HepG2 (cell line): ENCODE results near the gene ME2. TPM values are rescaled to one million over a fixed set of nuclear protein-coding genes. Genes with fewer than 3 reads are reported as not detected.

Experiments used
- ATAD3A ChIP-seq: sonication (generic); formaldehyde crosslinking; IDR thresholded peaks from 2 replicates; pipeline ENCODE4 v1.4.0; 2020; ENCODE audit warnings: missing genetic modification reagents
- ATF5 ChIP-seq: sonication (generic); formaldehyde crosslinking; IDR thresholded peaks from 2 replicates; pipeline ENCODE4 v1.4.0; 2020; ENCODE audit warnings: mild to moderate bottlenecking, low read depth, missing genetic modification reagents
- BCLAF1 ChIP-seq: fragments of 450-650 bp; IDR thresholded peaks from 2 replicates; pipeline ENCODE4 v1.6.1; 2017; ENCODE audit warnings: mild to moderate bottlenecking
- CENPBD1 ChIP-seq: sonication (generic); formaldehyde crosslinking; IDR thresholded peaks from 2 replicates; pipeline ENCODE4 v1.8.0; 2022; ENCODE audit warnings: missing genetic modification reagents, low read depth, mild to moderate bottlenecking, borderline replicate concordance
- CENPX ChIP-seq: sonication (generic); formaldehyde crosslinking; IDR thresholded peaks from 2 replicates; pipeline ENCODE4 v1.9.0; 2021; ENCODE audit warnings: mild to moderate bottlenecking, missing genetic modification reagents, moderate library complexity
- KDM2A ChIP-seq: sonication (generic); formaldehyde crosslinking; IDR thresholded peaks from 2 replicates; pipeline ENCODE4 v1.4.0; 2020; ENCODE audit warnings: low read depth, missing genetic modification reagents, borderline replicate concordance
- KLF9 ChIP-seq: IDR thresholded peaks from 2 replicates; pipeline ENCODE4 v1.6.1; 2016; ENCODE audit warnings: low read depth
- NR0B2 ChIP-seq: sonication (generic); formaldehyde crosslinking; IDR thresholded peaks from 2 replicates; pipeline ENCODE4 v1.4.0; 2020; ENCODE audit warnings: mild to moderate bottlenecking, missing genetic modification reagents
- PHF21A ChIP-seq: sonication (generic); formaldehyde crosslinking; IDR thresholded peaks from 2 replicates; pipeline ENCODE4 v1.5.0; 2020; ENCODE audit warnings: mild to moderate bottlenecking, missing genetic modification reagents
- POGK ChIP-seq: sonication (generic); formaldehyde crosslinking; conservative IDR thresholded peaks from 2 replicates; pipeline ENCODE4 v1.8.0; 2022; ENCODE audit warnings: mild to moderate bottlenecking, moderate library complexity, missing genetic modification reagents
- RELA ChIP-seq: sonication (generic); formaldehyde crosslinking; IDR thresholded peaks from 2 replicates; pipeline ENCODE4 v1.4.0; 2020; ENCODE audit warnings: missing genetic modification reagents
- SPEN ChIP-seq: sonication (generic); formaldehyde crosslinking; IDR thresholded peaks from 2 replicates; pipeline ENCODE4 v1.5.1; 2020; ENCODE audit warnings: low read depth, mild to moderate bottlenecking, missing genetic modification reagents
- TEAD3 ChIP-seq: optimal IDR thresholded peaks from 2 replicates; pipeline ENCODE3; 2016; ENCODE audit warnings: borderline replicate concordance
- THAP7 ChIP-seq: sonication (generic); formaldehyde crosslinking; IDR thresholded peaks from 2 replicates; pipeline ENCODE4 v1.8.1; 2023; ENCODE audit warnings: mild to moderate bottlenecking, missing genetic modification reagents
- ZNF558 ChIP-seq: sonication (generic); formaldehyde crosslinking; IDR thresholded peaks from 2 replicates; pipeline ENCODE4 v1.9.0; 2022; ENCODE audit warnings: mild to moderate bottlenecking, missing genetic modification reagents, borderline replicate concordance
- ZNF691 ChIP-seq: sonication (generic); formaldehyde crosslinking; IDR thresholded peaks from 2 replicates; pipeline ENCODE4 v1.4.0; 2020; ENCODE audit warnings: missing genetic modification reagents, low read depth, mild to moderate bottlenecking, borderline replicate concordance
- ZNF761 ChIP-seq: sonication (generic); formaldehyde crosslinking; conservative IDR thresholded peaks from 2 replicates; pipeline ENCODE4 v1.4.0; 2020; ENCODE audit warnings: mild to moderate bottlenecking, missing genetic modification reagents
- ZNF782 ChIP-seq: sonication (generic); formaldehyde crosslinking; IDR thresholded peaks from 2 replicates; pipeline ENCODE4 v1.4.0; 2020; ENCODE audit warnings: missing genetic modification reagents, mild to moderate bottlenecking, borderline replicate concordance
- ZNF850 ChIP-seq: sonication (generic); formaldehyde crosslinking; conservative IDR thresholded peaks from 2 replicates; pipeline ENCODE4 v1.9.0; 2021; ENCODE audit warnings: mild to moderate bottlenecking, missing genetic modification reagents
- ZNF883 ChIP-seq: sonication (generic); formaldehyde crosslinking; IDR thresholded peaks from 2 replicates; pipeline ENCODE4 v1.5.1; 2020; ENCODE audit warnings: mild to moderate bottlenecking, missing genetic modification reagents; ENCODE audit errors: not compliant biosample characterization
- polyA plus RNA-seq, 8 experiments: library from polyadenylated mRNA; depleted of rRNA in 3 of 8; stranded (reverse) in 7 of 8; unstranded in 1 of 8; fragments of >200 nt; fragmentation: Illumina TruSeq in 4 of 8; extraction: Trizol in 4 of 8; gene quantifications; 2 replicates each; pipeline versions ENCODE4 v1.2.1 to v1.2.3, GENCODE V29; 2011 to 2016; ENCODE audit warnings: low read depth in 4 of 8, missing spikeins in 1 of 8, mixed read lengths in 1 of 8; ENCODE audit not compliant: insufficient read depth in 1 of 8
- total RNA-seq, 5 experiments: library from RNA; depleted of rRNA; stranded (reverse); fragments of >200 nt; fragmentation: Illumina TruSeq; extraction: Trizol; gene quantifications; 2 replicates each; pipeline ENCODE4 v1.2.3, GENCODE V29; 2016; ENCODE audit warnings: low read depth in 1 of 5

The ME2 gene
- total and polyA plus RNA-seq, 2 of the 13 experiments (the other 11 are each of a cell fraction or from before 2014, with no cell fraction given), result 17.3 to 20.6 TPM

GRCh38 chr18:50967714-50968661 lies 89.1 kb downstream of the ME2 start, which contains the start of gene ELAC1 (continued):
- TF ChIP-seq ZNF691 (CRISPR knock-in tag) (0 out of 2 replicates have a peak, but pooled peaks have one; percentile 23), CENPX (no peak), KLF9 (CRISPR knock-in tag) (no peak), BCLAF1 (no peak), NR0B2 (CRISPR knock-in tag) (no peak), SPEN (CRISPR knock-in tag) (peak; percentile 78), ATAD3A (no peak), ZNF850 (CRISPR knock-in tag) (peak; percentile 79; the same call in 1 of the 2 replicates), ZNF782 (CRISPR knock-in tag) (no peak), ZNF883 (CRISPR knock-in tag) (peak; percentile 47), ZNF761 (peak; percentile 54; the same call in 1 of the 2 replicates), ATF5 (CRISPR knock-in tag) (no peak; the same call in 1 of the 2 replicates), PHF21A (CRISPR knock-in tag) (peak; percentile 55; the same call in 1 of the 2 replicates), ZNF558 (no peak), THAP7 (CRISPR knock-in tag) (peak; percentile 69; the same call in 1 of the 2 replicates), TEAD3 (CRISPR knock-in tag) (peak; percentile 38), KDM2A (CRISPR knock-in tag) (peak; percentile 68; the same call in 1 of the 2 replicates), POGK (CRISPR knock-in tag) (no peak), CENPBD1 (CRISPR knock-in tag) (no peak), RELA (no peak)
